ENCODE data around the gene KLC1.

Gene KLC1

DNA sequence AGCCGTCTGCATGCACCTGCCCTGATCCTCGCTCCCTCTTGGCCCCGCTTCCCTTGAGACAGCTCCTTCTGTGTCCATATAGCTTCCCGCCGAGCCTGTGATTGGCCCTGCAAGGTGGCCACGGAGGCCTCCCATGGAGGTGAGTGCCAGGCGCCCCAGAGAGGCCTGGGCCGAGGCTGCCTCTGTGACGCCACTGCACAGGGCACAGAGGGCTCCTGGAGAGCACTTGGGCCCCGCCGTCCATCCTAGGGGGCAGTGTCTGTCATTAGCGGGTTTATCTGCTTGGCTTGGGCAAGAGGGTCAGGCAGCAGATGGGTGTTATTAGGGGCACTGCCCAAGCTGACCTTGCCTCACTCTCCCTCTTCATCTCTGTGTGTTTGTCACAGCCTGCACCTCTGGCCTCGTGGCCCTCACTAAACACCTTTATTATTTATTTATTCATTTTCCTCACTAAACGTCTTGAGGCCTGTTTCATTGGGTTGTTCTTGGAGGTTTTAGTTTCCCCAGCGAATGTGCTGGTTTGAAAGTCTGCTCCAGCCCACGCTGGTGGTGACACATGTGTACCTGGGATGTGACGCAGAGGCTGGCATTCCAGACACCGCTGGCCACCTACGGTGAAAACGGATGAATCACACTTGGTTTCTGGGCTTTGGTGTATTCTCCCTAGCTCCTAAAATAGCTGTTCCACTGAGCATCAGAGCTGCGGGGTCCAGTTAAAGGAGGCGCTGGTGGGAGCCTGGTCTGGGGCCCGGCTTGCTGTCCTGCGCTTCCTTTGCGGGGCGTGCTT, 92.5 kb downstream of the KLC1 start:
- no peak for DNase-seq (ENCODE audit: low spot score)

DNA sequence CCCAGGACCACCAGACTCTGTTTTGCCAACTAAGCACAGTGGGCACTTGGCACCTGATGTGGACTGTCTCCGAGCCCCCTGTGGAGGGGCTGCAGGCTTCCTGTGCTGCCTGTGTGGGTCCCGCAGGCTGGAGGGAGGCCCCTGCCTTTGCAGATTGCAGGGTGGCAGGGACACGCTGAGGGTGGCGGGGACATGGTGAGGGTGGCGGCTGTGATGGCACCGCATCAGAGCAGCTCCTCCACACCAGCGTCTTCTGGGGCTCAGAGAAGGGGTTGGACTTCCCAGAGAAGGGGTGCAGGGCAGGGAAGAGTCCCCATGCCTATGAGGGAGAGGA, 94.7 kb downstream of the KLC1 start:
- no peak for DNase-seq (ENCODE audit: low spot score)

DNA sequence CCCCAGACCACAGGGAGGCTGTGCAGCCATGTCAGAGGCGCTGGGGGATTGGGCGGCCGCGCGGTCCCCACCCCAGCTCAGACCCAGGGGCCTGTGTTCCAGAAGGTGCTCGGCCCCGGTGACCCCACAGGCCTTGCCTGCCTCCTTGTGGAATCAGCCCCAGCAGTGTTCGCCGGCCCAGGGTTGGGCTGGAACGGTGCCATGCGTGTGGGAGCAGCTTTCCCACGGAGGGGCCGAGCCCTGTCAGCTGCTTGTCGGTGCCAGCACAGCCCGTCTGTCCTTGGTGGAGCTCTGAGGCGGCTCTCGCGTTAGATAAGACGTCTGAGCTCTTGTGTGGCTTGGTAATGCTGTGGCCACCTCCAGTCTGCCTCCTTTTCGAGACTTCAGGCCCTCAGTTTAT, 95.1 kb downstream of the KLC1 start:
- DNase-seq (ENCODE audit: low spot score): no peak

DNA sequence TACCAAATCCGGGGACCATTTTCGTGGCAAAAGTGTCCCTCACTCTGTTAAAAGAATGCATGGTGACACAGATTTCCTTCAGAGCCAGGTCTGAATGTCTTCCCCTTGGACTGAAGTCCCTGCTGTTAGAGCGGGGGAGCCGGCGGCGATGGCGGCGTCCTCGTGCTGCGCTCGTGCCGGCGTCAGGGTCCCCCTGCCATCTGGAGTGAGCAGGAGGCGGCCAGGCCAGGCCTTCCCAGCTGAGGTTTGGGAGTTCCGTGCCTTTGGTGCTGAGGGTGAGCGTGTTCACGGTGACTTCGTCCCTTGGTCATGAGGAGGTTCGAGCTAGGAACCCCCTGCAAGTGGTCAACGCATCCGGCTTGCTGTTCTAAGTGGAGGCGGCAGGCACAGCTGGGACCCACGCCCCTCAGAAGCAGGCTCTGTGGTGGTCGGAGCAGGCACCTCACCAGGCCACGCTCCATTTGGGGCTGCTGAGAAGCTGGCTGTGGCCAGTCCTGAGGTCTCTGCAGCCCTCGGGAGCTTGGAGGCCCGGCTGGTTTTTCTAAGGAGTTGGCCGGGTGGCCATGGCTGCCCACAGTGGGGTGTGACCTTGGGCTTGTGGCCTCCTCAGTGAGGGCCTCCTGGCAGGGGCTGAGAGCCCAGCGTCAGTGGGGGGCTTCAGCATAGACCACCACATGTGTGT, 96.1 kb downstream of the KLC1 start:
- no peak for DNase-seq (ENCODE audit: low spot score)

DNA sequence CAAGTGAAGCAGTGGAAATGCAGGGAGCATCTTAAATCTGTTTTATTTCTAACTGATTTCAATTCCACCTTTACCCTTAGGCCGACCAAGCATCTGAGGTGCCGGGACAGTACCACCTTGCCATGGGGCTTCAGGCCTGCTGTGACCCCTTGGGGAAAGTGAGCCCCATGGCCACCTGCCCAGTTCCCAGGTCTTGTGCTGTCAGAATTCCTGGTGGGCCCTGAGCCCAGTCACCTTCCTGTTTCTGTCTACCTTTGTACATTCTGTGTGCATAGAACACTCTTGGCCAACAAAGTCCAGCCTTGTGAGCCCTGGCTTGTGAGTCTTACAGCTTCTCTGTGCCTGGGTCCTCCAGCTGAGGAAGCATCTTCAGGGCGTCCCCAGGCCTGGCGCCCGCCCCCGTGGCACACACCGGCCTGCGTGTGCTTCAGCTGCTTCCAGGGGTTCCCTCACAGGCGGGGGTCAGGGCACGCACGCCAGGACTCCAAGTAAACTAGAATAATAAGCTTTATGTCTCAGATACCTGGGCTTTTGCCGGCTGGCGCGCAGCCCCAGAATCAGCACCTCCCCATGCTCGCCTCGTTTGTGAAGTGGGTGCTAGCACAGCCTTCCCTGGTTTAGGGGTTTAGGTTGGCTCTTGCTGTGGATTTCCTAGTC, 96.9 kb downstream of the KLC1 start:
- DNase-seq (ENCODE audit: low spot score): no peak

DNA sequence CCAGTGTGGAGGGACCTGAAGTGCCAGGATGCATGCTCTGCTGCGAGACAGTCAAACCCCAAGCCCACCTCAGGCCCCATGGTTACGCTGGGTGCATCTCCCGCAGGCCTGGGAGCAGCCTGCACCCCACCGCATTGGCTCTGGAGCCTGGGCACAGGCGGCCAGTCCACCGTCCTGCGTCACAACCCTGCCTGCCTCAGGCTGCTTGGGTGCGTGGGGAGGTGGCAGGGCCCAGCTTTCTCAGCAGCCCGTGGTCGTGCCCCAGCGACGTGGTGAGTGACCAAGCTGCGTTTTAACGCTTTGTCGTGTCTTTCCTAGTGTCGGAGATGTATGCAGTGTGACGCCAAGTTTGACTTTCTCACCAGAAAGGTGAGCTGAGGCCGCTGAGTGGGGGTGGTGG, 97.5 kb downstream of the KLC1 start:
- DNase-seq (ENCODE audit: low spot score): no peak

DNA sequence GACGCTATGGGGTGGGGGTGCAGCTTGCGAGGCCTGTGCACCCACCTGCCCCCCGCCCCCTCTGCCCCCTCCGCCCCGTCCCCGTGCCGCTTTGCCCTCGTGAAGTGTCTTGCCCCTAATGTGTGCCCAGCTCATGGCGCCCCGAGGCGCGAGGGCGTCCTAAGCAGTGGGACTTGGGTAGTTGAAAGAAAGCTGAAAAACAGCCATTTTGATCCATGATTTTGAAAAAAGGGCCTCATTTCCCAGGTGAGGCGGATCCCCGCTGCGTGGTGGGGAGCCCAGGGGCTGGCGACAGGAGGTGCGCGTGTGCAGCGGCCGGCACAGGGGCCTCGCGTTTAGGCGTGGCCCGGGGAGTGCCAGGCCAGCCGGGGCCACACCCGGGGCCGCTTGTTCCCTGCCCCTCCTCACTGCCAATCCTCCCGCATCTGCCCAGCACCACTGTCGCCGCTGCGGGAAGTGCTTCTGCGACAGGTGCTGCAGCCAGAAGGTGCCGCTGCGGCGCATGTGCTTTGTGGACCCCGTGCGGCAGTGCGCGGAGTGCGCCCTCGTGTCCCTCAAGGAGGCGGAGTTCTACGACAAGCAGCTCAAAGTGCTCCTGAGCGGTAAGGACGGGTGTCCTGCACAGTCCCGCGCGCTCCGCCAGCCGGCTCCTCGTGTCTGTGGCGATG, 98.4 kb downstream of the KLC1 start:
- DNase-seq (ENCODE audit: low spot score): no peak

DNA sequence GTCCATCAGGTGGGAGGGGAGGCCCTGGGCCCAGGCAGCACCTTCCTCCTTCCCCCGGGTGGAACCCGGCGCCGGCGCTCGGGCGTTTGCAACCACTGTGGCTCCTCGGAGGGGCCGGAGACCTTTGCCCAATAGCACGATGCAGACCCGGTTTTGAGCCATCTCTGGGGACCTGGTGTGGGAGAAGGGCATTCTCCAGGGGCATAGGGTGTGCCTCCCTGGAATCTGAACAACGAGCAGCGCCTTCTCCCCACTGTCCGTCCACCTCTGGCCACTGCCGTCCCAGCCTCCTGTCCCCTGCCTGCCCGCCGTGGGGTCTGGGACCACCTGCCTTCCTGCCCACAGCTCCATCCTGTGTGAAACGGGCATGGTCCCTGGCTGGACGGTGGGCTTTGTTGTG, 99.1 kb downstream of the KLC1 start:
- no peak for DNase-seq (ENCODE audit: low spot score)

DNA sequence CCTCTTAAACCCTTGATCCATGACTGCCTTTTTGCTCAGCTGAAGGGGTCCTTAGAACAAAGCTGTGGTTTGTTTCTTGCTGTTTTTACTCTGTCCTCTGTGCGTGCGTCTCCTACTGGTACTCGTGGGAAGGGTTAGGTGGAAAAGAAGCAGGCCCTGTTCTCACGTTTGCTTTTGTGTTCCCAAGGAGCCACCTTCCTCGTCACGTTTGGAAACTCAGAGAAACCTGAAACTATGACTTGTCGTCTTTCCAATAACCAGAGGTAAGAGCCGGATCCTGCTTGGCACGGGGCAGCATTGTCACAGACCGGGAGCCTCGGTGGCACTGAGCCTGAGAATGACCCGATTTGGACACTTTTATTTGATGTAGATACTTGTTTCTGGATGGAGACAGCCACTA, 99.7 kb downstream of the KLC1 start:
- DNase-seq (ENCODE audit: low spot score): no peak

DNA sequence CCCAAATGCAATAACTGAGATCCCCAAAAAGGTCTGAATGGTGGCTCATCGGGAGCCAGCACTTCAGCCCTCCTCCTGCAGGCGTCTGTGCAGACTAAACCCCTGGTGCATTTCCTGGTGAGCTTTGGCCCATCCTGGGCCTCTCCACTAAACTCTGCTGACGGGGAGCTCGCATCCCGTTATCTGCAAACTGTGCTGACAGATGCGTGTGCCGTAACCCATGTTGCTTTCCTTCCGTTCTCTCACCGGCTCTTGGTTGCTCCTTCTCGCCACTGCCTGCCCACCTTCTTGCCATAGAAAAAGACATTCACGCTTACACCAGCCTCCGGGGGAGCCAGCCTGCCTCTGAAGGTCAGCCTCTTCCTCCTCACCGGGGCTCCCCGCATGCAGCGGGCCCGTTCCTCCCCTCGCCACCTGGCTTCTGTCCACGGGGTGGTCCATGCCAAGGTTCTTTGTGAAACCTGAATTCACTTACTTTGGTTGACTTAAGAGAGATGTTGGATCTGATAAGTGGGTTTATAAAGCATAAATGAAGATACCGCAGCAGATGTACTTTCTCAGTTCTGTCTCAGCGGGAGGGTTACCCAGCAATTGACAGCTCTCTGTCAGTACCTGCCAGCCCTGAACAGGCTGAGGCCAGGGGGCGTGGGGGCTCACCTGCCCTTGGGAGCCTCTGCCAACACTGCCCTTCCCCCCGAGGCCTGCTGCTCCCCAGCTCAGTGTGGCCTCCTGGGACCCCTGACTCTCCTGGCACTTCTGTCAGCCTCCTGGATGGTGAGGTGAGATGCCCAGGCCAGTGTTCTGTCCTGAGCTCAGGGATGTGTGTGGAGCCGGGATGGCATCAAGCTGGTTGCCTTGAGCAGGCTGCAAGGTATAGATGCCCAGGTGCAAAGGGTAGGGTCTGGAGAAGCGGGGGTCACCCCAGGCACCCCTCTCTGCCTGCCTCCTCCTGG, 100.8 kb downstream of the KLC1 start:
- DNase-seq (ENCODE audit: low spot score): no peak

DNA sequence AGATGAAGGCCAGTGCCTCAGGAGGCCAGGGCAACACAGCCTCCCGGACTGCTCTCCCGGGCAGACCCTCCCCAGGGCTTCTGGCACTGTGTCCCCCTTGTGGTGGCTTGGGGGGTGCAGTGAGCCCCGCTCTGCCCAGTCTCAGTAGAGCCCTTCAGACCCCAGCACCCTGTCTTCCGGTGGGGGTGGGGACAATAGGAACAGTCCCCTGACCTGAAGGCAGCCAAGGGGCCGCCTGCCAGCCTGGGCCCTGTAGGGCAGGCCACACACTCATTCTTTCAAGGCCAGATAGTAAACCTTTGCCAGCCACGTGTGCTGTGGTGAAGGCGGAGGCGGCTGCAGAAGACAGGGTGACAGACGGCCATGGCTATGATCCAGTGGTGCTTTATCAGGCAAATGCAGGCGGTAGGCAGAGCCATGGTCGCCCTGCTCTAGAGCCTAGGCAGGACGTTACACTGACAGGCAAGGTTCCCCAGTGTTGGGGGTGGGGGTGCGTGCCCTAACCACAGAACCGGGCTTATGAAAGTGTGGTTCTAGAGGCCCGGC, 101.6 kb downstream of the KLC1 start:
- no peak for DNase-seq (ENCODE audit: low spot score)

DNA sequence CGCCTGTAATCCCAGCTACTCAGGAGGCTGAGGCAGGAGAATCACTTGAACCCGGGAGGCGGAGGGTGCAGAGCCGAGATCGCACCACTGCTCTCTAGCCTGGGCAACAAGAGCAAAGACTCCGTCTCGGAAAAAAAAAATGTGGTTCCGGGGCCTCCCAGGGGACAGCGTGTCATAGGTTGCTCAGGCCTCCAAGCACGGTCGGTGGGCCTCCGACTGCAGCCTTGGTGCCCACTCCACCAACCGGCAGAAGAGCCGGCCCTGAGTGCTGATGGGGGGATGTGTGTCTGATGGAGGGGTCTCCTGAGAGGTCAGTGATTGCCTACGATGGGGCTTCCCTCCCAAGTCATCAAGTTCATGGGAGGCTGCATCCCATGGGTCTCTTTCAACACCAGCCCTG, 102.5 kb downstream of the KLC1 start:
- DNase-seq (ENCODE audit: low spot score): no peak

DNA sequence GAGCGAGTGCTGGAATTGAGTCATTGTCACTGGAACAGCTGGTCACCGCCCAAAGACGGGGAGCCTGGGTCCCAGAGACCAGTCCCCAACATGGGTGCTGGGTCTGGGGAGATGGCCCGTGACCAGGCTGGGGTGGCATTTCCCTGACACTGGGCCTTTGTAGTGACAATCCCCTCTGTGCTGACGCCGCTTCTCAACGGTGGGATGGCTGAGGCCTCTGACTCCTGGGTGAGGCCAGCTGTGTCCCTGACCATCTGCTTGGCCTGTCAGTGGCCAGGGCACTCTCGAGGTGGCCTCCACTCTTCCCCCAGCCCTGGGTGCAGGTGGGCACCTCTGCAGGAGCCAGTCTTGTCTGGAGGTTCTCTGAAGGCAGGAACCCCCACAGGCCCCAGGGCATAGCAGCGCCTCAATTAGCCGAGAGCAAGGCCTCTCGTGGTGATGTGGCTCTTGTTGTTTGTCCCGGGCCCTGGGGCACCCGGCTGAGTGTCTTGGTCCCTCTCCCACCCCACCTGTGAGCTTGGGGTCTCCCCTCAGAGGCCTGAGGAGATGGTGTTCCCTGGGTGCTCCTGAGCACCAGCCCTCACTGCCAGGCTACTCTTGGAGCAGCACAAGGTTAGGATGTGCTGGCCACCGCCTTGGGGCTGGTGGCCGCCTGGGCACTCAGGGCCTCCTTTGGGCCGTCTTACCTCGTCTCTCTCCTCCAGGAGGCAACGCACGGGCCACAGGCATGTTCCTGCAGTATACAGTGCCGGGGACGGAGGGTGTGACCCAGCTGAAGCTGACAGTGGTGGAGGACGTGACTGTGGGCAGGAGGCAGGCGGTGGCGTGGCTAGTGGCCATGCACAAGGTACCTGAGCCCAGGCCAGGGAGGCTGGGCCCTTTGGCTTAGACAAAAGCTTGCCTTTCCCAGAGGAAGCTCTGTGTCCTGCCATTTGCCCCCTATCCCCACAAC, 103.2 kb downstream of the KLC1 start:
- no peak for DNase-seq (ENCODE audit: low spot score)

DNA sequence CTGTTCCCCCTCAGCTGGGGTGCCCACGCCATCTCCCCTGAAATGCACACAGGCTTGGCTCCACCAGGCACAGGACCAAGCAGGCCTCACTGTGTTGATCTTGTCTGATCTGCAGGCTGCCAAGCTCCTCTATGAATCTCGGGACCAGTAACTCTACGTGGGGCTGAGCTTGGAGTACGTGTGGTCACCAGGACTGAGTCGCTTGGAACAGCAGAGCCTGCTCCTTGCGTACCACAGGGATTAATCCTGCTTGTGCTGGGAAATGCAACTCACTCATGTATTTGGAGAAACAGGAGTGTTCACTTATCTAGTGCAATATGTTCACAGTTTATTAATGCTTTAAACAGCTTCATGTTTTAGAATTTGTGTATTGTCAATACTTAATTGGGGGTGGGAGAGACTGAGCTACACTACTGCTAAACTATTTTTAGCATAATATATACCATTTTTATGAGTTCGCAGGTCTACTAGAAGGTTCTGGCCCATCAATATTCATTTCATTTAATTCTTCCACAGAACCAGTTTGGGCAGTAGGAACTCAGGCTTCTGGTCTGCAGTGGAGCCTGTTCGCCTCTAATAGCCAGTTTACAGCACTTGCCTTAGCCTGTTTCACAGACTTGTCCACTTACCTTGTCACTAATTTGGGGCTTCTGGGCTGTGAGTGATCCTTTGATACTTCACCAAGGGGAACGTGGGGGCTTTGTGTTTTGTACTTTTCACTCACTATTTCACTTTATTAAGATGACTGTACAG, 104.0 kb downstream of the KLC1 start:
- no peak for DNase-seq (ENCODE audit: low spot score)

DNA sequence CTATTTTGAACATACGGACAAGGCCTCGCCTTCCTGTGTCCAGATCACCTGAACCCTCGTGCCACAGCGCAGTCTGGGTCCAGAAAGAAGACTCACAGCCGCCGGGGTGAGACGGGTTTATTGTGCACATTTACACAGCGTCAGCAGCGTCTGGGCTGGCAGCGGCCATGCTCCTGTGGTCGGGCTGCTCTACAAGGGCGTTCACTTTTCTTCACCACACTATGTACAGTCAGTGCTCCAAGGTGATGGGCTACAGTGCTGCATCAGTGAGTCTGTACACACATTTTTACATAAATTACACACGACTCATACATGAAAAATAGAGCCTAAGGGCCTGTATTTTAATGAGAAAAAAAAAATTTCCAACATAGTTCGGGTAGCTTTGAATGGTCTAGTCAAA, 104.6 kb downstream of the KLC1 start:
- no peak for DNase-seq (ENCODE audit: low spot score)

DNA sequence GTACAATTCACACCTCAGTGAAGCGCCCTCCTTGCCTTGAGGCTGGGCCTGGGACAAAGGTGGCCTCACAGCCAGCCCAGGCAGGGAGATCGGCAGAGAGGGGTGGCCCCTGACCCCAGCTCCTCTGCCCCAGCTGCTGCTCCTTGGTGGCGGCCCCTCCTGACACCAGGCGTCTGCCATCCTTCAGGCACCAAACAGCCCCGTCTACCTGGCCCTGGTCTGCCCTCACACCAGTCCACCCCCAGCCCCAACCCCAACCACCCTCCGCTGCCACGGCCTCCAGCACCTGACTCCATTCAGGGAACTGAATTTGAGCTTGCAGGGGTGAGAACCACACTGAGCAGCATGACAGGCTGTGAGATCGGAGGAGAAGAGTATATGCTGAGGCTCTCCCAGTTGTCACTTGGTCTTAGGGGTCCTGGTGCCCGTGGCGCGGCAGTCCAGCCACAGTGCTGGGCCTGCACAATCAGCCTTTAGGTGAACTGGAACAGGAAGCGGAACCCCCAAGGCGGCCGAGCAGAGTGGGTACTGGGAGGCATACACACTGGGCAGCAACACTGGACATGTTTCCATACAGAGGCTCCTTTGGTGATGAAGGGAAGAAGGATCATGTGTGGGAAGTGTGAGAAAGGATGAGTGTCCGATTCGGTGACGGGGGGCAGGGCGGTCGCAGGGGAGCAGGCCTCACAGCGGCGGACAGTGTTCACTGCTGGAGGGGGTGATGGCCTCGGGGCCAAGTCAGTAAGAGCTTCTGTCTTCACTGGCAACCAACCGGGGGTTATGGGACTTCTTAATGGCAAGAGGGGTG, 105.3 kb downstream of the KLC1 start:
- DNase-seq (ENCODE audit: low spot score): no peak

DNA sequence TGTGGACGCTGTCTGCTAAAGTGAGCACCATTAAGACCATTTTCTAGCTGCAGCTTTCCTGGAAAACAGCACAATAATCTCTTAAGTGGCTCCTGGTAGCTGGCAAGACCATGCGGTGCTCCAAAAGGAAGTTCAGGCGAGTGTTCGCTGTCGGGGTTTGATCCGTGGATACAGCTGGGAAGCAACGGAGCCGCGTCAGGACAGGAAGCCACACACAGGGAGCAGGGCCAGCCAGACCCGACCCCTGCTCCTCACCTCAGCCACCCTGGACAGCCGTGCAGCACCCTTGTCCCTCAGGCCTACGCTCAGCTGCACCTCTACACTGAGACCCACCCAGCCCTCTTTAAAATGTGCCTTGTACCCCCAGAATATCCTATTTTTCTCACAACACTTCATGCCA, 106.0 kb downstream of the KLC1 start:
- DNase-seq (ENCODE audit: low spot score): no peak

DNA sequence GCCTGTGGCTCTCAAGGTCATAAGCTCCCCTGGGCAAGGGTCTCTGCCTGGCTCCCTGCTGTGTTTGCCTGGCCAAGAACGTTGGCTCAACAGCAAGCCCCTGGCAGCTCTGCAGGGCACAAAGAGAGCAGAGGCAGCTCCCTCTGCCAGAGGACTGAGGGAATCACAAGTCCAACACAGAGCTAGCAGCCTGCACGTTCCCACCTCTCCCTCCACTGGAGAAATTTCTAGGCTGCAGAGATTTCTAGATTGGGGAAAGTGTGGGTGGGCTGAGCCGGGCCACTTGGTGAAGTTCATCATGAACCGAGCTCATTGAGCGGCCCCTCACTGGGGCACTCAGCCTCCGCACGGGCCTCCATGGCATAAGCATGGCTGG, 106.4 kb downstream of the KLC1 start:
- DNase-seq (ENCODE audit: low spot score): no peak

Measured in iPS-NIHi11 (cell line).